ENCODE results near the gene CREB1. TPM values are rescaled to one million over a fixed set of nuclear protein-coding genes. Genes with fewer than 3 reads are reported as not detected.
A peak's percentile ranks its signal among the peaks of the same experiment; 100 is the strongest.
"Not testable (repeated sequence)": the region's sequence is repeated elsewhere in the genome, so short reads cannot be mapped to it uniquely, and the experiment has no call there.

The CREB1 gene
- total RNA-seq, 1 donor = 93.2 TPM

- DNase-seq (ENCODE audit: low read depth in 2 of 3, low spot score in 2 of 3) = no peak
Measured at GRCh38 chr2:207606399-207606798, 76.6 kb downstream of the CREB1 start.

DNA sequence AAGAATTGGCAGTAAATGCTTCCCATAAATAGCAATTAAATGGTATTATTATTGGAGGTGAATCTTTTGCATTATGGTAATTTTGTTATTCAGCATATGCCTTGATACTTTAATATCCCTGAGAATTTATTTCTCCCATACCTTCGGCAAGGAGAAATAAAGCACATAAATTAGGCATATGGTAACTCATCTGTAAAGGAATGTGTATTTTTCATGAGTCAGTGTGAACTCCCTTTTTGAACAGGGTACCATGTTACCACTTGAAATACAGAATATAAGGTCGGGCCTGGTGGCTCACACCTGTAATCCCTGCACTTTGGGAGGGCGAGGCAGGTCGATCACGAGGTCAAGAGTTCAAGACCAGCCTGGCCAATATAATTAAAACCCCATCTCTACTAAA lies 77.1 kb downstream of the CREB1 start:
- DNase-seq (ENCODE audit: low read depth in 2 of 3, low spot score in 2 of 3) = no peak

DNA sequence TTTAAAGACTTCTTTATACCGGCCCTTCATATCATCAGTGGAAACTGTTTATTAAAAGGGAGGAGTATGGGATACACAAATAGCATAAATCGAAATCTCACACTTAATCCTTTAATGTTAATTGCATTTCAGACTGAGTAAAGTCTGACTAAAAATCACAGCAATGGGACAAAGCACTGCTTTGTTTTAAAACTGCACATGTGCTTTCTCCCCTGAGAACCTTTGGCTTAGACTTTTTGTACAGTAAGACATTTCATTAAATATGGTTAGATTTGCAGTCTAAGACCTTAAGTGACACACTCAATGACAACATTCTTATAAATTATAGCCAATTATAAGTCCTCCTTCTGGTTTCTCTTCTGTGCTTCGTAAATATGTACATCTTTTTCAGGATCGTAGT lies 83.0 kb downstream of the CREB1 start:
- no peak for DNase-seq (ENCODE audit: low read depth in 2 of 3, low spot score in 2 of 3)

DNA sequence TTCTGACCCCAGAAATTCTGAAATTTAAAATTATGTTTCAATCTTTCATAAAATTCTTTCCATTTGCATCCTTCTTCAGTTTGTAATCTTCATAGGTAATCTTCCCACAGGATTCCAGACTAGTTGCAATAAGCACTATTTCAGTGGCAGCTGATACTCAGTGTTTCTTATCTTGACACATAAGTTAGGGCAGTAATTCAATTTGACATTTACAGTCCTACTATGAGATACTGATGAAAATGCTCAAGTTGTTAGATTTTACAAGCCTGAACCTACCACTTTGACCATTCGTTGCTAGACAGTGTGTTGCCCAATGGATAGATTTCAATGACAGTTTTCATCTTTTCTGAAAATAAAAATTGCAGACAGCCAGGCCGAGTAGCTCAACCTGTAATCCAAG lies 85.1 kb downstream of the CREB1 start:
- DNase-seq (ENCODE audit: low read depth in 2 of 3, low spot score in 2 of 3) = no peak

DNA sequence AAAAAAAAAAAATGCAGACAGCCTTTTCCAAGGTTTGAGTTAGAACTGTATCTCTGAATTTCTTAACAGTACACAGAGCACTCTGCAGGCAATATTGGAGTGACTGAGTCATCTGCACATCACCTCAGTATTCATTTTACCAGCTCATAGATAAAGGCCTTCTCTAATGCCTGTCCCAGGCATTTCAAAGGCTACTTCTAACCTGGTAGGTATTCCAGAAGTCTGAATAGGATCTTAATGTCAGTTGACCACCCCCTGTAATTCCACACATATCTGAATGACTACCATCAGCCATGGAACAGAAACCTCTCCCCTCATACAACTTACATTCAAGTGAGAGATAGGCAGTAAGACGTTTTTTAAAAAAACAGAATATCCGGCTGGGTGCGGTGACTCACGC lies 86.4 kb downstream of the CREB1 start:
- no peak for DNase-seq (ENCODE audit: low read depth in 2 of 3, low spot score in 2 of 3)

GRCh38 chr2:207617011-207617671 lies 87.4 kb downstream of the CREB1 start:
- no peak for DNase-seq (ENCODE audit: low read depth in 2 of 3, low spot score in 2 of 3)

DNA sequence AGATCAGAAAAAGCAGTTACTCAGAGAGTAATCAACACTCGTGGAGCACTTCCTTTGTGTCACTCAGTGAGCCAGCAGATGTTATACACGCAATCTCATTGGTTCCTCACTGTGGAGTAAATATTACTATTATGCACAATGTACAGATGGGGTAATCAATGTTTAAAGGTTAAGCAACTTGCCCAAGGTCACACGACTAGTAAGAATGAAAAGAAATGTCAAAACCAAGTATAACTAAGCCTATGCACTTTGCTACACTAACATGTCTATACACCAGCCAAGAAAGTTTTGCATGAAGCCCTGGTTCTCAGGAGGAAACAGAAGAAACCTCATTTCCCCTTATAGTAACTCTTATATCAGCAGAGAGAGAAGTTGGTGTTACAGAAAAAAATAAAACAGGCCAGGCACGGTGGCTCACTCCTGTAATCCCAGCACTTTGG lies 90.0 kb downstream of the CREB1 start:
- DNase-seq (ENCODE audit: low read depth in 2 of 3, low spot score in 2 of 3) = peak in 2 of 3 donors; percentile 67 to 85

- DNase-seq (ENCODE audit: low read depth in 2 of 3, low spot score in 2 of 3) = no peak
Measured at GRCh38 chr2:207621501-207622039, 91.8 kb downstream of the CREB1 start.

GRCh38 chr2:207624185-207625013 lies 94.6 kb downstream of the CREB1 start:
- peak; percentile 37 to 64 (median 60) for DNase-seq (ENCODE audit: low read depth in 2 of 3, low spot score in 2 of 3)

DNA sequence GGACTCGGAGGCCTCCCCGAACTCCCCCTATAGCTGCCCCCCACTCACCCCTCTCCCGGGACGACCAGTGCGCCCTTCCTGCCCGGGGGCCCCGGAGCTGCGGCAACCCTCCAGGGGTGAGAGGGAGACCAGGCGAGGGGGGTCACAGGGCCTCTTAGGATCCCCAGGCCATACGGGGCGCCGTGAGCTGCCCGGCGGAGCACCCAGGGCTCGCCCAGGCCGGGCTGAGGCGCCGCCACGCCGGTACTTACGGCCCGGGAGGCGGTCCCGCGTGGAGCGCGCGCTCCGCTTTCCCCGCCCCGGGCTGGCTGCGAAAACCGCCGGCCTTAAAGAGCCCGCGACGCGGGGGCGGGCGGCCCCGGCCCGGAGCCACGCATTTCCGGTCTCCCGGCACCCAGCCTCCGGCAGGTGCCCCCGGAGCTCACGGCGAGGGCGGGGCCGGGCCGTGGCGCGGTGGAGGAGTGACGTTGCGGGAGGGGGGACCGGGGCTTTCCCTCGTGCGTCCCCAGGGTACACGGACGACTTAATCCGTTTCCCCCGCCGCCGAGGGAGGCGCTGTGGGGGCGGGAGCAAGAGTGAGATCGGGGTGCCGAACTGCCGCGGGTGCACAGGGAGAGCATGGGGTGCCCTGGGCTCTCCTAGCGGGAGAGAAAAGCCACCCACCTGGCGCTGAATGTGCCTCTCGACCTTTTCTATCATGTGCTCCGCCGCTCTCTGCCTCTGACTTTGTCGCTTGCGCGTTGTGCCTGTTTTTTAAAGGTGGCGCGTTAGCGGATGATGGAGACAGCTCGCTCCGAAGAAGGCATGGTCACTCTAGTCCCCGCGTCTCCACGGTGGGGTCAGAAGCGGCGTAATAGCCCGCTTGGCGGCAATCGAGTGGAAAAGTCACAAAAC lies 95.5 kb downstream of the CREB1 start, which contains the start of gene METTL21A:
TSS of gene METTL21A (minus strand) at position 381 of the 894 bp plus-strand sequence. CDS start 1,019 bp downstream, outside the sequence.
- DNase-seq (ENCODE audit: low read depth in 2 of 3, low spot score in 2 of 3) = peak; percentile 93 to 97 (median 96)

DNA sequence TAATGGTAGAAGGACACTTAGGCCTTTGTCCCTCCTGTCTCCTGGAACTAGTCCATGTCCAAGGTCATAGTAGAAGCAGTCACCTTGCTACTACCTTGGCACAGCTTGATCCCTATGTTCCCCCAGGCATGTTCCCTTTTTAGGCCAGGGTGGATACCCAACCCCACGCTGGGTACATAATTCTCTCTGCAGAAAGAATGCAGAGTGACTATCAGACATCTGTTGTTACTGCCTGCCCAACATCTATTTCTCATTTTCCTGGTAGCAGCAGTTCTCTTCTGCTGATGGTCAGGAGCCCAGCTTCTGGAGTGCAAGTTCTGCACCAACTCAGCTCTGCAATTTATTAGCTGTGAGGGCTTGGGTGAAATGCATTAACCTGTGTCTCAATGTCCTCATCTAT lies 99.8 kb downstream of the CREB1 start:
- DNase-seq (ENCODE audit: low read depth in 2 of 3, low spot score in 2 of 3) = no peak

GRCh38 chr2:207630491-207630890 lies 100.7 kb downstream of the CREB1 start:
- no peak for DNase-seq (ENCODE audit: low read depth in 2 of 3, low spot score in 2 of 3)

DNA sequence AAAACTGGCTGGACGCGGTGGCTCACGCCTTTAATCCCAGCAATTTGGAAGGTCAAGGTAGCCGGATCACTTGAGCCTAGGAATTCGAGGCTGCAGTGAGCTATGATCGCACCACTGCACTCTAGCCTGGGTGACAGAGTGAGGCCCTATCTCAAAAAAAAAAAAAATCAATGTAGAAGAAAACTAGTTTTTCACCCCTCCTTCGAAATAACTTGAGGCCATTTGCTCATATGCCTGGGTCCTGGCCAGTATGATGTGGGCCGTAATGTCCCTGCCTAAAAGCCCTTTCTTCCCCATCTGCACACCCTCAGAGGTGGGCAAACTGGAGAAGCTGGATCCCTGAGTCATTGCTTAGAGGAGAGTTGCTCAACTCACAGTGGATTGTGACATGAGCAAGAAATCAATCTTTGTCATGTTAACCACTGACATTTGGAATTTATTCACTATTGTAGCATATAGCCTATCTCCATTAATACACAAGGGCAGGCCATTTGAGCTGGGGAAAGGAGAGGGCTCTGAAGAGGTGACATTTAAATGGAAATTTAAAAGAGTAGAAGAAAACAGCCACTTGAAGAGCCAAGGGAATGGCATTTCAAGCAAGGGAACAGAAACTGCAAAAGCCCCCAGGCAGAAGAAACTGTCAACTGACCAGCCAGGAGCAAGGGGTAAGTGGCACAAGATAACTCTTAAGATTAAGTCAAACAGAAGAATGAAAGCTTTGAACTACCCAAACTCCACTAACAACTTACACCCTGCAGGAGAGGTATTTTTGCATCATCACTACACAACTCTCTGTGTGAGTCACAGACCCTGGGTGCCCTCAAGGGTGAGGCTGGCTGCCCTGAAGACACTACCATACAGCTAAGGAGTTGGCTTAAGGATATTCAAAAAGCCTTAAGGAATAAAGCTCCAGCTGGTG lies 103.1 kb downstream of the CREB1 start:
- peak in 2 of 3 donors; percentile 45 to 73 for DNase-seq (ENCODE audit: low read depth in 2 of 3, low spot score in 2 of 3)

GRCh38 chr2:207633686-207634085 lies 103.9 kb downstream of the CREB1 start:
- DNase-seq (ENCODE audit: low read depth in 2 of 3, low spot score in 2 of 3) = no peak

DNA sequence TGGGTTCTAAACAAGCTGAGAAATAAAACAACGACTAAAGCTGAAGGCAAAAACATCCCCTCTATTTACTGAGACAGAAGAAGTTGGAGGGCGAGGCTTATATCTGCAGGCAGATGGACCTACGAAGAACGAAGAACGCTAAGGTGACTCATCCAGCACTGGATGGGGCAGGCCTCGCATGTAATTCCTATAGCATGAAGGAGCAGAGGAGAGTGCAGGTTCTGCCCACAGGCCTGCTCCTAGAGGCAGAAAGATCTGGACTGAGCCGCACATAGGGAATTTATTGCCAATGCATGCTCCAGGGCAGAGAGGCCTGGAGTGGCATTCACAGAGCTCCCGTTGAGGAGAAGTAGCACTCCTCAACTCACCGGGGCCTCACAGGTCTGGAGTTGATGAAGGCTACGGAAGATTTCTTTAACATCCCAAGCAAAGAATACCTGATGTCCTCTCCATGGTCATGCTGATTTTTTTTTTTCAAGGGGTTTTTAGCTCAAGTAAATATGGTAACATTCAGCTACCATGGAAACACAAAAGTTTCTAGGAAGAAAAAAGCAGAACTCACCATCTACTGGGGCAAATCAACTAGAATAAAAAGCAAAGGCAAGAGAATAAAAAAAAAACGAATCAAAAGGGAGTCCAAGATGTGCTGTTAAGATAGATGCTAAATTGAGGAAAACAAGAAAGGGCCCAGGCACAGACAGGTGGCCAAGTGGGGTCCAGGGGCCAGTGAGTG lies 105.9 kb downstream of the CREB1 start:
- peak in 1 of 3 donors; percentile 73 for DNase-seq (ENCODE audit: low read depth in 2 of 3, low spot score in 2 of 3)

DNA sequence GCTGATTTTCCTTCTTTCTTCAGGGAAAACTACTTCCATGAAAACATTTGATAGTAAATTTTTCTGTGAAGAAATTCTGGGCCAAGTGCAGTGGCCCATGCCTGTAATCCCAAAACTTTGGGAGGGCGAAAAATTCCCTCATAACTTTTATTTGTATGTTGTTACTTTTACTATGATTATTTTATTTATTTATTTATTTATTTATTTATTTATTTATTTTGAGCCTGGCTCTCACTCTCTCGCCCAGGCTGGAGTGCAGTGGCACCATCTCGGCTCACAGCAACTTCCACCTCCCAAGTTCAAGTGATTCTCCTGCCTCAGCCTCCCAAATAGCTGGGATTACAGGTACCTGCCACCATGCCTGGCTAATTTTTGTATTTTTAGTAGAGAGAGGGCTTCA lies 109.5 kb downstream of the CREB1 start:
- DNase-seq (ENCODE audit: low read depth in 2 of 3, low spot score in 2 of 3) = not testable (repeated sequence)

DNA sequence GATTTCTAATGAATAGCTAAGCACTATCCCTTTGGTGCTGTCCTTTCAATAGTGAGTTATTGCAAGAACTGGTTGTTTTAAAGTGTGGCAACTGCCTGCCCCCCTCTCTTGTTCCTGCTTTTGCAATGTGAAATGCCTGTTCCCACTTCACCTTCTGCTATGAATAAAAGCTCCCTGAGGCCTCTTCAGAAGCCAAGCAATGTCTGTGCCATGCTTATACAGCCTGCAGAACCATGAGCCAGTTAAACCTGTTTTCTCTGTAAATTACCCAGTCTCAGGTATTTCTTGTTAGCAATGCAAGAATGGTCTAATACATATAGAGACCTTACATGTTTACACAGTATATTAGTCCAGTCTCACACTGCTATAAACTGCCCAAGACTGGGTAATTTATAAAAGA lies 110.4 kb downstream of the CREB1 start:
- no peak for DNase-seq (ENCODE audit: low read depth in 2 of 3, low spot score in 2 of 3)

DNA sequence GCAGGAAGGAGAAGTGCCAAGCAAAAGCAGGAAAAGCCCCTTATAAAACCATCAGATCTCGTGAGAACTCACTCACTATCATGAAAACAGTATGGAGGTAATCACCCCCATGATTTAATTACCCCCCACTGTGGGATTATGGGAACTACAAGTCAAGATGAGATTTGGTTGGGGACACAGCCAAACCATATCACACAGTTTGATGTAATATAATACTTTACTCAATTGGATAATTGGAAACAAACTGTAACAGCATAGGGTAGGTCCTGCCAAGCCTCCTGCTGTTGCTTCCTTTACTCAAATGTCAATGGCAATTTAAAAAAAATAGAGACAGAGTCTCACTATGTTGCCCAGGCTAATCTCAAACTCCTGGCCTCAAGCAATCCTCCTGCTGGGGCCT lies 110.9 kb downstream of the CREB1 start:
- DNase-seq (ENCODE audit: low read depth in 2 of 3, low spot score in 2 of 3) = no peak

DNA sequence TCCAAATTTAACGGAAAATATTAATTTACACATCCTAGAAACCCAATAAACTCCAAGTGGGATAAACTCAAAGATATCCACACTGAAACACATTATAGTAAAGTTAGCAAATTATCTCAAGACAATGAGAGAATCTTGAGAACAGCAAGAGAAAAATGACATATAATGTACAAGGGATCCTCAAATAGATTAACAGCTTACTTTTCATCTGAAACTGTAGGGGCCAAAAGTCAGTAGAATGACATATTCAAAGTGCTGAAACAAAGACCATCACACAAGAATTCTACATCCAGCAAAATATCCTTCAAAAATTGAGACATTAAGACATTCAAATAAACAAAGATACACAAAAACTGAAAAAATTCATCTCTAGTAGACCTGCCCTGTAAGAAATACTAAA lies 114.1 kb downstream of the CREB1 start:
- no peak for DNase-seq (ENCODE audit: low read depth in 2 of 3, low spot score in 2 of 3)
